GM12892 (cell line): Measurements from ENCODE around the gene MACROD2.

ENCODE experiments used
- DNase-seq: peaks from one replicate; pipeline ENCODE4 v3.0.0; 2011; ENCODE audit not compliant: insufficient read length
- FAIRE-seq: peaks from 2 replicates; lab custom pipeline; 2011; peaks lifted over from hg19 to GRCh38; lab: Jason Lieb, UNC
- POLR2A ChIP-seq: IDR thresholded peaks from 2 replicates; pipeline ENCODE4 v1.6.1; 2011; ENCODE audit warnings: low read depth, low read length, control low read depth
- POLR2AphosphoS5 ChIP-seq: IDR thresholded peaks from 2 replicates; pipeline ENCODE4 v1.6.1; 2011; ENCODE audit warnings: low read depth, low read length, control low read depth
- TAF1 ChIP-seq: IDR thresholded peaks from 2 replicates; pipeline ENCODE4 v1.6.1; 2011; ENCODE audit warnings: low read depth, mild to moderate bottlenecking, control low read depth, low read length, borderline replicate concordance

The MACROD2 gene

GRCh38 chr20:15860850-15861249, 1865.5 kb downstream of the MACROD2 start:
- no peak for FAIRE-seq
- no peak for DNase-seq
- TF ChIP-seq POLR2AphosphoS5 (no peak), TAF1 (no peak), POLR2A (no peak)

GRCh38 chr20:15862178-15862577, 1866.9 kb downstream of the MACROD2 start:
- no peak for FAIRE-seq

GRCh38 chr20:15863735-15864134, 1868.4 kb downstream of the MACROD2 start:
- DNase-seq (no peak), FAIRE-seq (no peak)
- TF ChIP-seq TAF1 = no peak
- TF ChIP-seq POLR2A = no peak
- no peak for TF ChIP-seq POLR2AphosphoS5

More at GRCh38 chr20:15862178-15862577, 1866.9 kb downstream of the MACROD2 start:
- no peak for TF ChIP-seq TAF1
- no peak for TF ChIP-seq POLR2AphosphoS5
- no peak for TF ChIP-seq POLR2A
- no peak for DNase-seq

GRCh38 chr20:15865553-15865952, 1870.2 kb downstream of the MACROD2 start:
- DNase-seq (no peak), FAIRE-seq (no peak)
- TF ChIP-seq POLR2AphosphoS5 = no peak
- TF ChIP-seq POLR2A = no peak
- TF ChIP-seq TAF1 = no peak

GRCh38 chr20:15866916-15867730, 1871.8 kb downstream of the MACROD2 start:
- no peak for FAIRE-seq
- DNase-seq = no peak
- no peak for TF ChIP-seq POLR2AphosphoS5
- no peak for TF ChIP-seq POLR2A
- TF ChIP-seq TAF1 = no peak

GRCh38 chr20:15867899-15868298, 1872.6 kb downstream of the MACROD2 start:
- DNase-seq = no peak
- no peak for TF ChIP-seq POLR2AphosphoS5
- TF ChIP-seq TAF1 = no peak
- no peak for TF ChIP-seq POLR2A
- no peak for FAIRE-seq

GRCh38 chr20:15875446-15875845, 1880.1 kb downstream of the MACROD2 start:
- DNase-seq = no peak
- TF ChIP-seq TAF1 (no peak), POLR2AphosphoS5 (no peak), POLR2A (no peak)
- FAIRE-seq = no peak

- FAIRE-seq (peak; percentile 30), DNase-seq (no peak)
- TF ChIP-seq POLR2A (no peak), POLR2AphosphoS5 (no peak), TAF1 (no peak)
Measured at GRCh38 chr20:15882553-15882952, 1887.2 kb downstream of the MACROD2 start.

- no peak for FAIRE-seq
- TF ChIP-seq POLR2AphosphoS5 = no peak
Measured at GRCh38 chr20:15886250-15886649, 1890.9 kb downstream of the MACROD2 start.

GRCh38 chr20:15887387-15887786, 1892.1 kb downstream of the MACROD2 start:
- no peak for FAIRE-seq
- TF ChIP-seq TAF1 (no peak), POLR2A (no peak), POLR2AphosphoS5 (no peak)
- DNase-seq = no peak

More at GRCh38 chr20:15886250-15886649, 1890.9 kb downstream of the MACROD2 start:
- no peak for DNase-seq

- TF ChIP-seq POLR2AphosphoS5 (no peak), POLR2A (no peak), TAF1 (no peak)
- DNase-seq = no peak
- FAIRE-seq = no peak
Measured at GRCh38 chr20:15889061-15889460, 1893.7 kb downstream of the MACROD2 start.
